NOMO-1 treated with dmso at 0.1 percent for 144 hours (cell line): ENCODE results near the gene MAPK13.

Experiments used
- DNase-seq: peaks from one replicate; lab custom pipeline; 2025; ENCODE audit not compliant: unreplicated experiment; lab: John Stamatoyannopoulos, UW

The MAPK13 gene

GRCh38 chr6:36142971-36143838 is 12.9 kb downstream of the MAPK13 start:
- no peak for DNase-seq

- no peak for DNase-seq
Observed at GRCh38 chr6:36145495-36145894, 15.2 kb downstream of the MAPK13 start.

- no peak for DNase-seq
Observed at GRCh38 chr6:36147294-36147693, 17.0 kb downstream of the MAPK13 start.

GRCh38 chr6:36149476-36149875 is 19.2 kb downstream of the MAPK13 start:
- DNase-seq = no peak

GRCh38 chr6:36150283-36150682 is 20.0 kb downstream of the MAPK13 start:
- no peak for DNase-seq

- no peak for DNase-seq
Observed at GRCh38 chr6:36154286-36154685, 24.0 kb downstream of the MAPK13 start.

GRCh38 chr6:36155662-36156061 is 25.3 kb downstream of the MAPK13 start:
- DNase-seq = no peak

- DNase-seq = no peak
Observed at GRCh38 chr6:36160147-36160760, 29.9 kb downstream of the MAPK13 start.

GRCh38 chr6:36169023-36170007 is 39.0 kb downstream of the MAPK13 start:
- no peak for DNase-seq

- DNase-seq = no peak
Observed at GRCh38 chr6:36170704-36171103, 40.4 kb downstream of the MAPK13 start.

GRCh38 chr6:36171573-36171972 is 41.3 kb downstream of the MAPK13 start:
- no peak for DNase-seq

- DNase-seq = no peak
Observed at GRCh38 chr6:36177166-36177565, 46.9 kb downstream of the MAPK13 start.

GRCh38 chr6:36178544-36178943 is 48.2 kb downstream of the MAPK13 start:
- no peak for DNase-seq

GRCh38 chr6:36180126-36180525 is 49.8 kb downstream of the MAPK13 start:
- DNase-seq = no peak

- no peak for DNase-seq
Observed at GRCh38 chr6:36184311-36184710, 54.0 kb downstream of the MAPK13 start.

- no peak for DNase-seq
Observed at GRCh38 chr6:36186199-36186598, 55.9 kb downstream of the MAPK13 start.

- DNase-seq = no peak
Observed at GRCh38 chr6:36187446-36187845, 57.1 kb downstream of the MAPK13 start.
